CD14-positive monocyte (primary cell): Measurements from ENCODE around the gene HOXA13. TPM values are rescaled to one million over a fixed set of nuclear protein-coding genes. Genes with fewer than 3 reads are reported as not detected.

Experiments
- DNase-seq, 3 donors: peaks; one replicate each; pipeline ENCODE4 v3.0.0-alpha.2; 2011 to 2022
- H2AFZ ChIP-seq: 2 replicates; pipeline ENCODE4 v1.6.0; 2012; ENCODE audit warnings: mild to moderate bottlenecking, low read depth, low read length, inconsistent platforms; ENCODE audit not compliant: insufficient read depth, poor library complexity, severe bottlenecking
- H3K27ac ChIP-seq, 2 donors: 1 replicate in 1 of 2; 2 replicates in 1 of 2; pipeline ENCODE4 v1.5.1; 2012 to 2013; ENCODE audit warnings: low read length in 2 of 2, control low read depth in 1 of 2, inconsistent platforms in 1 of 2, low read depth in 1 of 2, mild to moderate bottlenecking in 1 of 2
- H3K27me3 ChIP-seq, 2 donors: one replicate each; pipeline versions ENCODE4 v1.6.0 to v1.6.1; 2011 to 2013; ENCODE audit warnings: low read length in 2 of 2; ENCODE audit not compliant: control insufficient read depth in 2 of 2, insufficient read depth in 2 of 2
- H3K36me3 ChIP-seq, 2 donors: replicated peaks in 1 of 2; 1 replicate in 1 of 2; 2 replicates in 1 of 2; pipeline versions ENCODE4 v1.5.1 to v1.6.1; 2012 to 2013; ENCODE audit warnings: low read length in 2 of 2, control low read depth in 1 of 2, inconsistent platforms in 1 of 2, mild to moderate bottlenecking in 1 of 2; ENCODE audit not compliant: insufficient read depth in 2 of 2, control insufficient read depth in 1 of 2
- H3K4me1 ChIP-seq, 2 donors: 1 replicate in 1 of 2; 2 replicates in 1 of 2; pipeline versions ENCODE4 v1.5.1 to v1.6.1; 2012 to 2013; ENCODE audit warnings: low read length in 2 of 2, control low read depth in 1 of 2, inconsistent platforms in 1 of 2, mild to moderate bottlenecking in 1 of 2, moderate library complexity in 1 of 2; ENCODE audit not compliant: insufficient read depth in 2 of 2, control insufficient read depth in 1 of 2
- H3K4me2 ChIP-seq: replicated peaks from 2 replicates; pipeline ENCODE3; 2012; ENCODE audit warnings: low read length, moderate library complexity, mild to moderate bottlenecking; ENCODE audit not compliant: poor library complexity, severe bottlenecking; ENCODE audit errors: extremely low read depth
- H3K4me3 ChIP-seq, 3 experiments: fragments of 200-600 bp in 1 of 3; sonication (generic) in 1 of 3; replicated peaks in 1 of 3; 1 replicate in 2 of 3; 2 replicates in 1 of 3; pipeline ENCODE4 v1.5.1; 2011 to 2013; ENCODE audit warnings: low read length in 3 of 3, mild to moderate bottlenecking in 3 of 3, control low read depth in 2 of 3, low read depth in 2 of 3, inconsistent platforms in 1 of 3, moderate library complexity in 1 of 3
- H3K79me2 ChIP-seq: 2 replicates; pipeline ENCODE4 v1.6.0; 2012; ENCODE audit warnings: mild to moderate bottlenecking, control low read depth, inconsistent platforms, low read length, moderate library complexity; ENCODE audit not compliant: insufficient read depth
- H3K9ac ChIP-seq: 2 replicates; pipeline ENCODE4 v1.6.0; 2017; ENCODE audit warnings: low read length, mild to moderate bottlenecking; ENCODE audit not compliant: insufficient read depth, poor library complexity, severe bottlenecking
- H3K9me3 ChIP-seq, 2 donors: replicated peaks in 1 of 2; 1 replicate in 1 of 2; 2 replicates in 1 of 2; pipeline versions ENCODE4 v1.5.1 to v1.6.1; 2012 to 2013; ENCODE audit warnings: low read length in 2 of 2, control low read depth in 1 of 2; ENCODE audit not compliant: control insufficient read depth in 1 of 2, insufficient read depth in 1 of 2
- H4K20me1 ChIP-seq: 2 replicates; pipeline ENCODE4 v1.6.0; 2012; ENCODE audit warnings: mild to moderate bottlenecking, low read length, control low read depth, moderate library complexity; ENCODE audit not compliant: insufficient read depth
- H3K27ac Mint-ChIP-seq, 7 donors: one replicate each; pipeline ENCODE4 v1.8.0; 2020; ENCODE audit warnings: mild to moderate bottlenecking in 7 of 7, mixed read lengths in 7 of 7, moderate library complexity in 6 of 7, inconsistent platforms in 2 of 7
- H3K27me3 Mint-ChIP-seq, 3 donors: one replicate each; pipeline ENCODE4 v1.8.0; 2021 to 2022; ENCODE audit warnings: low read depth in 3 of 3, mild to moderate bottlenecking in 3 of 3, mixed read lengths in 3 of 3, moderate library complexity in 3 of 3, inconsistent platforms in 1 of 3
- H3K36me3 Mint-ChIP-seq, 2 donors: one replicate each; pipeline ENCODE4 v1.8.0; 2020; ENCODE audit warnings: mixed read lengths in 2 of 2, inconsistent platforms in 1 of 2, mild to moderate bottlenecking in 1 of 2
- H3K4me1 Mint-ChIP-seq: one replicate; pipeline ENCODE4 v1.8.0; 2020; ENCODE audit warnings: mild to moderate bottlenecking, mixed read lengths
- H3K4me3 Mint-ChIP-seq, 2 donors: one replicate each; pipeline ENCODE4 v1.8.0; 2020; ENCODE audit warnings: mild to moderate bottlenecking in 2 of 2, mixed read lengths in 2 of 2, moderate library complexity in 1 of 2
- H3K9me3 Mint-ChIP-seq, 7 donors: one replicate each; pipeline ENCODE4 v1.8.0; 2020 to 2022; ENCODE audit warnings: mixed read lengths in 7 of 7, mild to moderate bottlenecking in 6 of 7, moderate library complexity in 6 of 7, inconsistent platforms in 2 of 7
- WGBS: methylation state at CpG from one replicate; pipeline ENCODE4 v1.1.5; 2013; ENCODE audit warnings: missing lambda C conversion rate; ENCODE audit not compliant: insufficient coverage; 5-methylcytosine and 5-hydroxymethylcytosine counted together
- intact Hi-C, 2 donors: fragments of 100-400 bp; cut with micrococcal nuclease; formaldehyde crosslinking; loops; one replicate each; pipeline versions ENCODE4 v1.15.0 to v1.15.1; 2023
- polyA plus RNA-seq, 3 donors: library from polyadenylated mRNA; depleted of rRNA in 1 of 3; unstranded in 2 of 3; stranded (reverse) in 1 of 3; fragments of 300-500 nt in 2 of 3; fragments of >200 nt in 1 of 3; fragmentation: Illumina TruSeq in 2 of 3; gene quantifications; 1 replicate in 2 of 3; 2 replicates in 1 of 3; pipeline ENCODE4 v1.2.3, GENCODE V29; 2012 to 2021
- TF ChIP-seq, protein P1 (sequence below): fragments of 200-600 bp; IDR thresholded peaks from one replicate; pipeline ENCODE4 v1.8.0; 2022; ENCODE audit warnings: antibody characterized with exemption, mild to moderate bottlenecking

Gene HOXA13
- polyA plus RNA-seq, 3 donors, result not detected

- Mint-ChIP-seq H3K36me3 (peaks cover 0 to 2% of the 10 kb centered on the region in 2 donors), H3K4me3 (peak overlapping the region in 1 of 2 donors; percentile 82), H3K4me1 (peaks cover 2% of the 10 kb centered on the region), H3K9me3 (peaks cover 0 to 1% (median 0%) of the 10 kb centered on the region in 7 donors), H3K27ac (peak overlapping the region in 1 of 7 donors; percentile 38), H3K27me3 (peaks cover 75 to 95% (median 80%) of the 10 kb centered on the region in 3 donors)
- Histone ChIP-seq H3K4me2 (no peak overlapping the region), H3K4me1 (peaks cover 3 to 5% of the 10 kb centered on the region in 2 donors), H3K36me3 (no peaks in the 10 kb centered on the region), H3K27ac (no peak overlapping the region), H3K9me3 (peaks cover 0 to 23% of the 10 kb centered on the region in 2 donors), H4K20me1 (no peaks in the 10 kb centered on the region), H3K27me3 (peaks cover 97 to 98% of the 10 kb centered on the region in 2 donors), H3K9ac (no peak overlapping the region), H2AFZ (no peak overlapping the region), H3K79me2 (no peaks in the 10 kb centered on the region), H3K4me3 (no peak overlapping the region)
- intact Hi-C loops, result no loop called here
- WGBS, result 3% methylated on average over 50 of the region's 61 CpGs
- TF ChIP-seq, protein P1, sequence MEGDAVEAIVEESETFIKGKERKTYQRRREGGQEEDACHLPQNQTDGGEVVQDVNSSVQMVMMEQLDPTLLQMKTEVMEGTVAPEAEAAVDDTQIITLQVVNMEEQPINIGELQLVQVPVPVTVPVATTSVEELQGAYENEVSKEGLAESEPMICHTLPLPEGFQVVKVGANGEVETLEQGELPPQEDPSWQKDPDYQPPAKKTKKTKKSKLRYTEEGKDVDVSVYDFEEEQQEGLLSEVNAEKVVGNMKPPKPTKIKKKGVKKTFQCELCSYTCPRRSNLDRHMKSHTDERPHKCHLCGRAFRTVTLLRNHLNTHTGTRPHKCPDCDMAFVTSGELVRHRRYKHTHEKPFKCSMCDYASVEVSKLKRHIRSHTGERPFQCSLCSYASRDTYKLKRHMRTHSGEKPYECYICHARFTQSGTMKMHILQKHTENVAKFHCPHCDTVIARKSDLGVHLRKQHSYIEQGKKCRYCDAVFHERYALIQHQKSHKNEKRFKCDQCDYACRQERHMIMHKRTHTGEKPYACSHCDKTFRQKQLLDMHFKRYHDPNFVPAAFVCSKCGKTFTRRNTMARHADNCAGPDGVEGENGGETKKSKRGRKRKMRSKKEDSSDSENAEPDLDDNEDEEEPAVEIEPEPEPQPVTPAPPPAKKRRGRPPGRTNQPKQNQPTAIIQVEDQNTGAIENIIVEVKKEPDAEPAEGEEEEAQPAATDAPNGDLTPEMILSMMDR, result no peak
- DNase-seq, result no peak
Observed at GRCh38 chr7:27224983-27225934, 25.4 kb upstream of the HOXA13 start.

- Mint-ChIP-seq H3K36me3 (peaks cover 0 to 6% of the 10 kb centered on the region in 2 donors), H3K9me3 (peaks cover 0 to 8% (median 0%) of the 10 kb centered on the region in 7 donors), H3K27ac (no peak overlapping the region), H3K4me3 (peak overlapping the region in 1 of 2 donors; percentile 73), H3K4me1 (peaks cover 6% of the 10 kb centered on the region), H3K27me3 (peaks cover 80 to 95% (median 83%) of the 10 kb centered on the region in 3 donors)
- Histone ChIP-seq H2AFZ (no peak overlapping the region), H3K79me2 (no peaks in the 10 kb centered on the region), H3K27ac (no peak overlapping the region), H3K9ac (no peak overlapping the region), H3K36me3 (no peaks in the 10 kb centered on the region), H3K4me2 (no peak overlapping the region), H3K9me3 (peaks cover 0 to 32% of the 10 kb centered on the region in 2 donors), H3K4me1 (peaks cover 3 to 7% of the 10 kb centered on the region in 2 donors), H4K20me1 (no peaks in the 10 kb centered on the region), H3K27me3 (peaks cover 96 to 99% of the 10 kb centered on the region in 2 donors), H3K4me3 (no peak overlapping the region)
- no peak for DNase-seq
- TF ChIP-seq, protein P1, result no peak
- intact Hi-C loops, result no loop called here
Observed at GRCh38 chr7:27223941-27224575, 24.2 kb upstream of the HOXA13 start.
